Activated CD4-positive, alpha-beta memory T cell treated with anti-CD3 and anti-CD28 coated beads, Interleukin-2, amount 10 ng/mL, durations not matched to agents 7 days and 5 days (primary cell): ENCODE data around the gene CNBP. TPM values are rescaled to one million over a fixed set of nuclear protein-coding genes. Genes with fewer than 3 reads are reported as not detected.

ENCODE experiments used
- total RNA-seq, 2 experiments: library from RNA; stranded (reverse); gene quantifications; one replicate each; pipeline ENCODE4 v1.2.3, GENCODE V29; 2021

Gene CNBP
- total RNA-seq, 2 experiments from 2014 or later: 321 to 322 TPM

Other genes starting within 250 kb of the CNBP start
- gene CFAP92, start 189.8 kb downstream of the CNBP start, total RNA-seq: under 1 TPM in 1 of 2 experiments, not detected in 1; 0.15 TPM
- not detected for gene EFCC1, start 182.6 kb downstream of the CNBP start, total RNA-seq
- not detected for gene GP9, start 123.1 kb downstream of the CNBP start, total RNA-seq
- gene RAB43, start 62.1 kb downstream of the CNBP start, total RNA-seq: 10 to 100 TPM; 46.3 to 48.1 TPM
- gene ISY1, start 22.8 kb downstream of the CNBP start, total RNA-seq: 10 to 100 TPM; 63.9 to 66.2 TPM
- gene COPG1, start 65.7 kb upstream of the CNBP start, total RNA-seq: 100 to 1,000 TPM; 157 TPM
- 10 to 100 TPM; 45.7 to 50.1 TPM for gene HMCES, start 95.0 kb upstream of the CNBP start, total RNA-seq
- under 1 TPM; 0.65 to 0.98 TPM for gene EFCAB12, start 244.7 kb upstream of the CNBP start, total RNA-seq